Naive thymus-derived CD8-positive, alpha-beta T cell (primary cell): Measurements from ENCODE around the gene KATNBL1. TPM values are rescaled to one million over a fixed set of nuclear protein-coding genes. Genes with fewer than 3 reads are reported as not detected.
A peak's percentile ranks its signal among the peaks of the same experiment; 100 is the strongest.
"Not testable (repeated sequence)": the region's sequence is repeated elsewhere in the genome, so short reads cannot be mapped to it uniquely, and the experiment has no call there.

Source experiments
- ATAC-seq, 2 donors: fragments of 150-1000 bp; cut with Tn5 transposase in 1 of 2; sonication (Bioruptor Pico), chemical (Tn5 transposase) in 1 of 2; 1 replicate in 1 of 2; 2 replicates in 1 of 2; pipeline ENCODE4 v1.10.0; 2021; ENCODE audit warnings: mild to moderate bottlenecking in 2 of 2, moderate library complexity in 2 of 2
- POLR2A ChIA-PET: fragments of 350-600 bp; sonication (Branson Sonifier 250); formaldehyde crosslinking; loops from one replicate; lab custom pipeline; 2021; ENCODE audit warnings: antibody characterized with exemption; lab: Charles Lee
- DNase-seq, 10 donors: peaks; one replicate each; pipeline versions ENCODE4 v3.0.0 to v3.0.0-alpha.2; 2020 to 2022
- H3K27ac Mint-ChIP-seq, 10 donors: one replicate each; pipeline ENCODE4 v1.8.0; 2020 to 2022; ENCODE audit warnings: mild to moderate bottlenecking in 10 of 10, mixed read lengths in 10 of 10, moderate library complexity in 4 of 10, inconsistent platforms in 1 of 10
- H3K27me3 Mint-ChIP-seq, 5 donors: one replicate each; pipeline ENCODE4 v1.8.0; 2021 to 2022; ENCODE audit warnings: mixed read lengths in 5 of 5
- H3K36me3 Mint-ChIP-seq, 3 donors: one replicate each; pipeline ENCODE4 v1.8.0; 2020 to 2022; ENCODE audit warnings: mixed read lengths in 3 of 3, mild to moderate bottlenecking in 2 of 3, inconsistent platforms in 1 of 3
- H3K4me1 Mint-ChIP-seq, 4 donors: one replicate each; pipeline ENCODE4 v1.8.0; 2021 to 2022; ENCODE audit warnings: mixed read lengths in 4 of 4
- H3K4me3 Mint-ChIP-seq, 10 donors: one replicate each; pipeline ENCODE4 v1.8.0; 2020 to 2022; ENCODE audit warnings: mild to moderate bottlenecking in 10 of 10, mixed read lengths in 10 of 10, moderate library complexity in 6 of 10, inconsistent platforms in 1 of 10
- H3K9me3 Mint-ChIP-seq, 9 donors: one replicate each; pipeline ENCODE4 v1.8.0; 2020 to 2022; ENCODE audit warnings: mixed read lengths in 9 of 9, mild to moderate bottlenecking in 3 of 9, inconsistent platforms in 1 of 9, moderate library complexity in 1 of 9
- polyA plus RNA-seq, 3 donors: library from polyadenylated mRNA; unstranded; fragments of 300-500 nt; fragmentation: Illumina TruSeq; gene quantifications; one replicate each; pipeline ENCODE4 v1.2.3, GENCODE V29; 2021
- total RNA-seq, 8 experiments: library from RNA in 2 of 8; stranded (reverse) in 2 of 8; gene quantifications; one replicate each; pipeline ENCODE4 v1.2.3 and lab custom pipeline; 2021 to 2026

The KATNBL1 gene
- total and polyA plus RNA-seq, 5 experiments from 2014 or later, result 24.6 to 38.8 (median 34.3) TPM

- Mint-ChIP-seq H3K4me3 (no peak overlapping the region), H3K27ac (peak overlapping the region in 1 of 10 donors; percentile 22), H3K36me3 (peaks cover 0 to 15% (median 11%) of the 10 kb centered on the region in 3 donors), H3K9me3 (no peaks in the 10 kb centered on the region), H3K4me1 (peaks cover 10 to 29% (median 20%) of the 10 kb centered on the region in 4 donors), H3K27me3 (no peaks in the 10 kb centered on the region)
- no peak for DNase-seq
- no peak for ATAC-seq
- POLR2A ChIA-PET, result no interaction called here
Measured at GRCh38 chr15:34185666-34186065, 24.2 kb downstream of the KATNBL1 start.

GRCh38 chr15:34182942-34183341, 27.0 kb downstream of the KATNBL1 start:
- Mint-ChIP-seq H3K27ac (no peak overlapping the region), H3K9me3 (no peaks in the 10 kb centered on the region), H3K4me1 (peaks cover 11 to 28% (median 22%) of the 10 kb centered on the region in 4 donors), H3K27me3 (no peaks in the 10 kb centered on the region), H3K36me3 (peaks cover 0 to 21% (median 13%) of the 10 kb centered on the region in 3 donors), H3K4me3 (no peak overlapping the region)
- no peak for ATAC-seq
- POLR2A ChIA-PET, result no interaction called here
- no peak for DNase-seq

- no peak for DNase-seq
- no peak for ATAC-seq
- peak overlapping the region in 2 of 10 donors; percentile 15 to 36 for H3K27ac Mint-ChIP-seq
- POLR2A ChIA-PET, result no interaction called here
- H3K9me3 Mint-ChIP-seq, result peaks cover 2 to 14% (median 5%) of the 10 kb centered on the region in 9 donors
- peaks cover 4 to 15% (median 12%) of the 10 kb centered on the region in 4 donors for H3K4me1 Mint-ChIP-seq
- no peaks in the 10 kb centered on the region for H3K27me3 Mint-ChIP-seq
- peaks cover 3 to 38% (median 19%) of the 10 kb centered on the region in 3 donors for H3K36me3 Mint-ChIP-seq
- H3K4me3 Mint-ChIP-seq, result no peak overlapping the region
Measured at GRCh38 chr15:34179234-34179633, 30.7 kb downstream of the KATNBL1 start.

- DNase-seq, H3K4me3 Mint-ChIP-seq, POLR2A ChIA-PET, ATAC-seq, H3K27me3 Mint-ChIP-seq, H3K27ac Mint-ChIP-seq: not testable (repeated sequence)
- H3K9me3 Mint-ChIP-seq, result peaks cover 3 to 57% (median 20%) of the 10 kb centered on the region in 9 donors
- H3K4me1 Mint-ChIP-seq, result peaks cover 21 to 39% (median 34%) of the 10 kb centered on the region in 4 donors
- H3K36me3 Mint-ChIP-seq, result peaks cover 23 to 61% (median 46%) of the 10 kb centered on the region in 3 donors
Measured at GRCh38 chr15:34165987-34166573, 43.8 kb downstream of the KATNBL1 start.

- H3K9me3 Mint-ChIP-seq, result peaks cover 7 to 42% (median 19%) of the 10 kb centered on the region in 9 donors
- H3K4me3 Mint-ChIP-seq, result no peak overlapping the region
- no peaks in the 10 kb centered on the region for H3K27me3 Mint-ChIP-seq
- POLR2A ChIA-PET, result no interaction called here
- DNase-seq, result no peak
- peaks cover 38 to 74% (median 74%) of the 10 kb centered on the region in 3 donors for H3K36me3 Mint-ChIP-seq
- peaks cover 1 to 12% (median 7%) of the 10 kb centered on the region in 4 donors for H3K4me1 Mint-ChIP-seq
- ATAC-seq, result no peak
- peak overlapping the region in 3 of 10 donors; percentile 8 to 81 (median 72) for H3K27ac Mint-ChIP-seq
Measured at GRCh38 chr15:34161329-34161963, 48.5 kb downstream of the KATNBL1 start.

GRCh38 chr15:34160735-34161134, 49.2 kb downstream of the KATNBL1 start:
- ATAC-seq (no peak), DNase-seq (no peak)
- H3K36me3 Mint-ChIP-seq, result peaks cover 46 to 80% (median 79%) of the 10 kb centered on the region in 3 donors
- H3K4me3 Mint-ChIP-seq, result no peak overlapping the region
- H3K27me3 Mint-ChIP-seq, result no peaks in the 10 kb centered on the region
- H3K4me1 Mint-ChIP-seq, result peaks cover 0 to 12% (median 5%) of the 10 kb centered on the region in 4 donors
- H3K27ac Mint-ChIP-seq, result no peak overlapping the region
- peaks cover 10 to 50% (median 23%) of the 10 kb centered on the region in 9 donors for H3K9me3 Mint-ChIP-seq
- POLR2A ChIA-PET, result no interaction called here

GRCh38 chr15:34158355-34158754, 51.5 kb downstream of the KATNBL1 start:
- H3K9me3 Mint-ChIP-seq, result peaks cover 9 to 63% (median 32%) of the 10 kb centered on the region in 9 donors
- POLR2A ChIA-PET, result interaction anchor here (0.5 kb wide), 1 partner anchor 21 kb away, joined by 4 read pairs; no protein-coding TSS in a partner anchor
- no peak for ATAC-seq

GRCh38 chr15:34155859-34156258, 54.0 kb downstream of the KATNBL1 start:
- POLR2A ChIA-PET, result no interaction called here
- H3K36me3 Mint-ChIP-seq, result peaks cover 44 to 88% (median 78%) of the 10 kb centered on the region in 3 donors
- H3K4me1 Mint-ChIP-seq, result peaks cover 0 to 7% (median 0%) of the 10 kb centered on the region in 4 donors
- no peaks in the 10 kb centered on the region for H3K27me3 Mint-ChIP-seq
- no peak overlapping the region for H3K27ac Mint-ChIP-seq
- H3K9me3 Mint-ChIP-seq, result peaks cover 5 to 45% (median 27%) of the 10 kb centered on the region in 9 donors
- no peak for DNase-seq
- no peak for ATAC-seq
- no peak overlapping the region for H3K4me3 Mint-ChIP-seq

More at GRCh38 chr15:34158355-34158754, 51.5 kb downstream of the KATNBL1 start:
- Mint-ChIP-seq H3K4me3 (no peak overlapping the region), H3K36me3 (peaks cover 60 to 90% (median 90%) of the 10 kb centered on the region in 3 donors), H3K27me3 (no peaks in the 10 kb centered on the region), H3K27ac (no peak overlapping the region), H3K4me1 (peaks cover 0 to 9% (median 2%) of the 10 kb centered on the region in 4 donors)
- no peak for DNase-seq

GRCh38 chr15:34154725-34155204, 55.1 kb downstream of the KATNBL1 start:
- Mint-ChIP-seq H3K4me3 (peak overlapping the region in 1 of 10 donors; percentile 58), H3K27ac (peak overlapping the region in 1 of 10 donors; percentile 66)

GRCh38 chr15:34147371-34148140, 62.3 kb downstream of the KATNBL1 start:
- ATAC-seq, result no peak
- Mint-ChIP-seq H3K9me3 (no peaks in the 10 kb centered on the region), H3K27me3 (no peaks in the 10 kb centered on the region), H3K4me1 (no peaks in the 10 kb centered on the region), H3K27ac (peak overlapping the region in 2 of 10 donors; percentile 3 to 30), H3K4me3 (no peak overlapping the region), H3K36me3 (peaks cover 0 to 83% (median 19%) of the 10 kb centered on the region in 3 donors)
- no peak for DNase-seq
- POLR2A ChIA-PET, result no interaction called here

More at GRCh38 chr15:34154725-34155204, 55.1 kb downstream of the KATNBL1 start:
- ATAC-seq, result no peak
- no peaks in the 10 kb centered on the region for H3K27me3 Mint-ChIP-seq
- POLR2A ChIA-PET, result no interaction called here
- H3K4me1 Mint-ChIP-seq, result peaks cover 0 to 2% (median 0%) of the 10 kb centered on the region in 4 donors
- H3K9me3 Mint-ChIP-seq, result peaks cover 4 to 35% (median 21%) of the 10 kb centered on the region in 9 donors
- DNase-seq, result no peak
- peaks cover 34 to 88% (median 70%) of the 10 kb centered on the region in 3 donors for H3K36me3 Mint-ChIP-seq

- no peak overlapping the region for H3K4me3 Mint-ChIP-seq
- H3K4me1 Mint-ChIP-seq, result no peaks in the 10 kb centered on the region
- POLR2A ChIA-PET, result no interaction called here
- no peak overlapping the region for H3K27ac Mint-ChIP-seq
- no peaks in the 10 kb centered on the region for H3K27me3 Mint-ChIP-seq
- H3K9me3 Mint-ChIP-seq, result no peaks in the 10 kb centered on the region
- ATAC-seq, result no peak
- peaks cover 0 to 4% (median 4%) of the 10 kb centered on the region in 3 donors for H3K36me3 Mint-ChIP-seq
- no peak for DNase-seq
Measured at GRCh38 chr15:34133511-34133910, 76.4 kb downstream of the KATNBL1 start.

- Mint-ChIP-seq H3K4me1 (no peaks in the 10 kb centered on the region), H3K27ac (no peak overlapping the region), H3K36me3 (peaks cover 0 to 3% (median 0%) of the 10 kb centered on the region in 3 donors), H3K27me3 (no peaks in the 10 kb centered on the region), H3K9me3 (peaks cover 0 to 2% (median 0%) of the 10 kb centered on the region in 9 donors), H3K4me3 (no peak overlapping the region)
- ATAC-seq (no peak), DNase-seq (no peak)
- POLR2A ChIA-PET, result no interaction called here
Measured at GRCh38 chr15:34132881-34133280, 77.0 kb downstream of the KATNBL1 start.
